GM12878 (cell line): Measurements from ENCODE around the gene MTX1. TPM values are rescaled to one million over a fixed set of nuclear protein-coding genes. Genes with fewer than 3 reads are reported as not detected.

Experiments
- ATAC-seq: fragments of 200-7000 bp; cut with Tn5 transposase; 3 replicates; pipeline ENCODE4 v1.9.1; 2020; ENCODE audit warnings: mild to moderate bottlenecking, moderate library complexity
- BruUV-seq: library from RNA; stranded (reverse); fragments of 400-500 nt; replicated peaks from 2 replicates; lab custom pipeline; 2021; lab: Mats Ljungman, UMichigan
- CTCF ChIA-PET: fragments of 300-600 bp; sonication (Branson Sonifier 250); formaldehyde crosslinking; extraction: SDS; loops from one replicate; lab custom pipeline; 2021; ENCODE audit warnings: inconsistent platforms; lab: Yijun Ruan, JAX
- POLR2A ChIA-PET: fragments of 350-600 bp; formaldehyde crosslinking; extraction: SDS; loops from one replicate; lab custom pipeline; 2021; ENCODE audit warnings: inconsistent platforms; lab: Charles Lee
- RAD21 ChIA-PET: fragments of 300-600 bp; sonication (Branson Sonifier 250); formaldehyde crosslinking; loops from one replicate; lab custom pipeline; 2023; ENCODE audit warnings: antibody characterized with exemption; ENCODE audit not compliant: unreplicated experiment; lab: Charles Lee
- SMC1A ChIA-PET: fragments of 300-600 bp; sonication (Branson Sonifier 250); formaldehyde crosslinking; loops from one replicate; lab custom pipeline; 2023; ENCODE audit not compliant: unreplicated experiment, uncharacterized antibody; lab: Charles Lee
- DNase-seq: peaks from one replicate; pipeline ENCODE4 v3.0.0-alpha.2; 2011; ENCODE audit warnings: low read depth, low spot score
- FAIRE-seq: peaks from 3 replicates; lab custom pipeline; 2011; peaks lifted over from hg19 to GRCh38; lab: Jason Lieb, UNC
- H2AFZ ChIP-seq: 2 replicates; pipeline ENCODE4 v1.6.0; 2011; ENCODE audit warnings: low read depth, low read length, control low read depth; ENCODE audit not compliant: control insufficient read depth
- H3K27ac ChIP-seq: 2 replicates; pipeline ENCODE4 v1.5.1; 2011; ENCODE audit warnings: control low read depth; ENCODE audit not compliant: control insufficient read depth, insufficient read depth
- H3K27me3 ChIP-seq, 2 experiments: replicated peaks in 1 of 2; 2 replicates each; pipeline versions ENCODE4 v1.6.0 to v1.6.1; 2011; ENCODE audit warnings: low read length in 1 of 2; ENCODE audit not compliant: control insufficient read depth in 2 of 2, insufficient read depth in 2 of 2
- H3K36me3 ChIP-seq, 2 experiments: 2 replicates each; pipeline ENCODE4 v1.5.1; 2011; ENCODE audit warnings: low read length in 1 of 2; ENCODE audit not compliant: control insufficient read depth in 2 of 2, insufficient read depth in 2 of 2
- H3K4me1 ChIP-seq: 2 replicates; pipeline ENCODE4 v1.6.1; 2011; ENCODE audit warnings: mild to moderate bottlenecking, low read length, moderate library complexity, mixed read lengths; ENCODE audit not compliant: control insufficient read depth, insufficient read depth
- H3K4me2 ChIP-seq: 2 replicates; pipeline ENCODE4 v1.6.0; 2011; ENCODE audit warnings: control low read depth; ENCODE audit not compliant: control insufficient read depth, insufficient read depth
- H3K4me3 ChIP-seq: fragments of 200-600 bp; sonication (generic); 2 replicates; pipeline ENCODE4 v1.5.1; 2016
- H3K79me2 ChIP-seq: 2 replicates; pipeline ENCODE4 v1.6.0; 2011; ENCODE audit warnings: low read length; ENCODE audit not compliant: control insufficient read depth, insufficient read depth
- H3K9ac ChIP-seq: 2 replicates; pipeline ENCODE4 v1.8.0; 2011; ENCODE audit warnings: low read length, control low read depth, mixed read lengths; ENCODE audit not compliant: control insufficient read depth, insufficient read depth
- H3K9me3 ChIP-seq: replicated peaks from 3 replicates; pipeline ENCODE4 v1.5.1; 2011; ENCODE audit warnings: mild to moderate bottlenecking, low read length; ENCODE audit not compliant: control insufficient read depth, insufficient read depth
- H4K20me1 ChIP-seq: 2 replicates; pipeline ENCODE4 v1.6.0; 2011; ENCODE audit not compliant: control insufficient read depth, insufficient read depth
- ATF3 ChIP-seq: IDR thresholded peaks from 2 replicates; pipeline ENCODE4 v1.6.1; 2011; ENCODE audit warnings: low read depth, mild to moderate bottlenecking, low read length, moderate library complexity, borderline replicate concordance; ENCODE audit errors: extremely low read depth
- BACH1 ChIP-seq: fragments of 450-650 bp; IDR thresholded peaks from 2 replicates; pipeline ENCODE4 v1.6.1; 2017; ENCODE audit warnings: mild to moderate bottlenecking, borderline replicate concordance
- ESRRA ChIP-seq: IDR thresholded peaks from 2 replicates; pipeline ENCODE4 v1.6.1; 2012; ENCODE audit warnings: mild to moderate bottlenecking, low read length, improper control_type of control experiment
- HDAC6 ChIP-seq: fragments of 200-600 bp; sonication (generic); IDR thresholded peaks from one replicate; pipeline ENCODE4 v1.8.0; 2017; ENCODE audit warnings: antibody characterized with exemption; ENCODE audit not compliant: unreplicated experiment
- RAD51 ChIP-seq: fragments of 450-650 bp; IDR thresholded peaks from 2 replicates; pipeline ENCODE4 v1.6.1; 2016; ENCODE audit warnings: moderate library complexity, mild to moderate bottlenecking, inconsistent platforms
- RELB ChIP-seq: fragments of 450-650 bp; IDR thresholded peaks from 2 replicates; pipeline ENCODE4 v1.6.1; 2017; ENCODE audit warnings: low read depth, mild to moderate bottlenecking, moderate library complexity
- TBL1XR1 ChIP-seq: IDR thresholded peaks from 2 replicates; pipeline ENCODE4 v1.6.1; 2012; ENCODE audit warnings: low read depth, low read length, improper control_type of control experiment
- USF2 ChIP-seq: IDR thresholded peaks from 2 replicates; pipeline ENCODE4 v1.6.1; 2011; ENCODE audit warnings: low read depth, low read length, improper control_type of control experiment, borderline replicate concordance
- ZNF592 ChIP-seq: fragments of 450-650 bp; IDR thresholded peaks from 2 replicates; pipeline ENCODE4 v1.6.1; 2017; ENCODE audit warnings: mild to moderate bottlenecking, moderate library complexity
- WGBS: methylation state at CpG from one replicate; pipeline ENCODE4 v1.1.6; 2016; ENCODE audit warnings: low lambda C conversion rate; ENCODE audit not compliant: insufficient replicate concordance, insufficient coverage; ENCODE audit errors: missing lambda C conversion rate; 5-methylcytosine and 5-hydroxymethylcytosine counted together
- in situ Hi-C: fragments of 300-500 bp; cut with MboI; formaldehyde crosslinking; loops from 9 replicates; pipeline ENCODE4 v1.14.3; 2018; ENCODE audit warnings: mixed read lengths
- intact Hi-C: fragments of 100-400 bp; cut with micrococcal nuclease; formaldehyde crosslinking; loops from one replicate; pipeline ENCODE4 v1.14.2; 2022; ENCODE audit not compliant: unreplicated experiment
- polyA plus RNA-seq, 11 experiments: library from polyadenylated mRNA; depleted of rRNA in 4 of 11; unstranded in 6 of 11; stranded (reverse) in 5 of 11; fragments of >200 nt; fragmentation: Nextera tagmentation in 4 of 11; fragmentation: Illumina TruSeq in 1 of 11; extraction: Ambion mirVana in 4 of 11; extraction: Trizol in 1 of 11; gene quantifications; 1 replicate in 1 of 11; 2 replicates in 10 of 11; pipeline versions ENCODE4 v1.2.1 to v1.2.3, GENCODE V29; 2011 to 2016; ENCODE audit warnings: inconsistent platforms in 2 of 11, missing spikeins in 2 of 11, low read depth in 1 of 11
- total RNA-seq, 4 experiments: library from RNA; depleted of rRNA in 3 of 4; stranded (reverse); fragments of >200 nt in 3 of 4; fragmentation: Illumina TruSeq in 1 of 4; extraction: Trizol in 1 of 4; gene quantifications; 2 replicates each; pipeline versions ENCODE4 v1.2.1 to v1.2.3, GENCODE V29; 2013 to 2021

Gene MTX1
- total and polyA plus RNA-seq, 10 of the 15 experiments (the other 5 are each of a cell fraction or from before 2014, with no cell fraction given) = 15.8 to 92.0 (median 49.1) TPM

GRCh38 chr1:155186794-155187455 is 21.6 kb upstream of the MTX1 start:
- RAD21 ChIA-PET = no interaction called here
- H3K27me3 ChIP-seq = no peaks in the 10 kb centered on the region
- no peak overlapping the region for H3K4me3 ChIP-seq
- H3K36me3 ChIP-seq = no peaks in the 10 kb centered on the region
- CTCF ChIA-PET = interaction anchor here (1.0 to 1.8 kb wide), 2 partner anchors 14 to 38 kb away, joined by 4 to 9 read pairs; partner anchors contain the start of gene KRTCAP2
- no TSS peak for BruUV-seq
- no peaks in the 10 kb centered on the region for H4K20me1 ChIP-seq
- no peak overlapping the region for H3K9ac ChIP-seq
- peaks cover 21% of the 10 kb centered on the region for H3K4me1 ChIP-seq
- no peak overlapping the region for H2AFZ ChIP-seq
- 71% methylated on average over 14 of the region's 14 CpGs for WGBS
- SMC1A ChIA-PET = interaction anchor here (2.6 kb wide), 1 partner anchor 10 kb away, joined by 12 read pairs; no protein-coding TSS in a partner anchor
- H3K9me3 ChIP-seq = no peaks in the 10 kb centered on the region
- POLR2A ChIA-PET = interaction anchor here (0.6 to 2.8 kb wide), 4 partner anchors 7 to 41 kb away, joined by 3 to 23 read pairs (median 8); no protein-coding TSS in a partner anchor
- no peak for ATAC-seq
- no peak overlapping the region for H3K27ac ChIP-seq
- no peak overlapping the region for H3K4me2 ChIP-seq
- FAIRE-seq = no peak
- H3K79me2 ChIP-seq = no peaks in the 10 kb centered on the region
- intact Hi-C loops (no loop called here), in situ Hi-C loops (no loop called here)
- no peak for TF ChIP-seq BACH1
- no peak for TF ChIP-seq USF2
- no peak for TF ChIP-seq ATF3
- no peak for TF ChIP-seq RAD51
- TF ChIP-seq HDAC6 = no peak
- TF ChIP-seq RELB = no peak
- no peak for TF ChIP-seq ZNF592
- TF ChIP-seq ESRRA = no peak
- TF ChIP-seq TBL1XR1 = no peak
- no peak for DNase-seq
